ENCODE data around the gene RMC1.

DNA sequence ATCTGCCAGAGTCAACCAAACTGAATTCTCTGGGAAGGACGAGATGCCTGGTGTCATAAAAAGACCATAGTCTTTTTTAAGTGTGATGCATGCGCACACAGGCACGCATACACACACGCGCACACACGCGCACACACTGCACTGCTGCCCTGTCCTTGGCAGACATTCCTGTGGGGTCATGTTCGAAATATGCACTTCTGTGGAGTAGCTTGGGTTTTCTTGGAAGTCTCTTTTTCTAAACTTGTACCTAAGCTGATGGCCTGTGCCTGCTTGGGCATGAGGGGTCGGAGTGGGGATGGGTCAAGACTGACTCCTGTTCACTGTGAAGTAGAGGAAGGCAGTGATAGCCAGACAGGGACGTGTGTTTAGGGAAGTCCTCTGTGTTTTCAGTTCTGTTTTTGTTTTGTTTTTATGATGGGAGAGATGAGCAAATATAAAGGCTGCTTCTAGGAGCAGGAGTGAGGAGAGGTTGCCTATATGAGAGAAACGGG lies 4.0 kb upstream of the RMC1 start:
- TF ChIP-seq, protein P1, sequence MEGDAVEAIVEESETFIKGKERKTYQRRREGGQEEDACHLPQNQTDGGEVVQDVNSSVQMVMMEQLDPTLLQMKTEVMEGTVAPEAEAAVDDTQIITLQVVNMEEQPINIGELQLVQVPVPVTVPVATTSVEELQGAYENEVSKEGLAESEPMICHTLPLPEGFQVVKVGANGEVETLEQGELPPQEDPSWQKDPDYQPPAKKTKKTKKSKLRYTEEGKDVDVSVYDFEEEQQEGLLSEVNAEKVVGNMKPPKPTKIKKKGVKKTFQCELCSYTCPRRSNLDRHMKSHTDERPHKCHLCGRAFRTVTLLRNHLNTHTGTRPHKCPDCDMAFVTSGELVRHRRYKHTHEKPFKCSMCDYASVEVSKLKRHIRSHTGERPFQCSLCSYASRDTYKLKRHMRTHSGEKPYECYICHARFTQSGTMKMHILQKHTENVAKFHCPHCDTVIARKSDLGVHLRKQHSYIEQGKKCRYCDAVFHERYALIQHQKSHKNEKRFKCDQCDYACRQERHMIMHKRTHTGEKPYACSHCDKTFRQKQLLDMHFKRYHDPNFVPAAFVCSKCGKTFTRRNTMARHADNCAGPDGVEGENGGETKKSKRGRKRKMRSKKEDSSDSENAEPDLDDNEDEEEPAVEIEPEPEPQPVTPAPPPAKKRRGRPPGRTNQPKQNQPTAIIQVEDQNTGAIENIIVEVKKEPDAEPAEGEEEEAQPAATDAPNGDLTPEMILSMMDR (IDR thresholded peaks at IDR 0.05) = no peak
- TF ChIP-seq POLR2A (IDR thresholded peaks at IDR 0.05) = no peak

Measured in testis (tissue), 2 donors.